Urothelium cell line (cell line): Measurements from ENCODE around the gene KCNN3.

Source experiments
- DNase-seq: peaks from one replicate; pipeline ENCODE4 v3.0.0; 2011; ENCODE audit warnings: low spot score, mixed read lengths
- FAIRE-seq: peaks from 2 replicates; lab custom pipeline; 2011; peaks lifted over from hg19 to GRCh38; lab: Jason Lieb, UNC

Gene KCNN3

DNA sequence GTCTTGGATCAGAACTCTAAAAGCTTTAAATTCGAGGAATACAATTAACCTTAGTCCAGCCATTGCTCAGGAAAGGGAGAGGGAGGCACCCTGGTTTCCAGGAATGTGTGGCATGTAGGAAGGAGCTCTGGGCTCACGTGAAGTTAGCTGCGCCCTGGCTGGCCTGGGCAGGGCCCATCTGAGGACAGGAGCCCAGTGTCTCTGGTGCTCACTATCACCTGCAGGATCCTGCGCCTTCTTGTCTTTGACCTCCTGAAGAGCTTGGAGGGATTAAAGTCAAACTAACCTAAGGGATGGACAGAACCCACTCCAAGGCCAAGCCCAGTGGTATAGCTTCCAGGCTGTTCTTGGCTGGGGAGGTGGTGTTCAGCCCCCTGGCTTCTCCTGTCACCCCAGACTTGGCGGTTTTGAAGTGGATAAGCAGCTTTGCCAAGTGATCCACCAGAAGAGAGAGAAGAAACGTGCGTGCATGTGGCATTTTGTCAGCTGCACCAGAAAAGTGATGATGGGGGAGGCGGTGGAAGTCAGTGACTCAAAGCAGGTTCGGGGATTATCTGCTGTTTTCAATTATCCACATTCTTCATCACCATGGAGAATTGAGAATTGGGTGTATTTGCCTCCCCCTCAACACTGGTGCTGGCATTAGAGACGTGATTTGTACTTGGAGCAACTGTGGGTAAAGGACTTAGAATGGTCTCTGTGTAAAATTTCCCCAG is 11.9 kb upstream of the KCNN3 start:
- FAIRE-seq (no peak), DNase-seq (no peak)

- FAIRE-seq (no peak), DNase-seq (no peak)
Observed at GRCh38 chr1:154880671-154881070, 10.6 kb upstream of the KCNN3 start.

GRCh38 chr1:154879038-154879421 is 8.9 kb upstream of the KCNN3 start:
- no peak for FAIRE-seq

GRCh38 chr1:154878371-154879037 is 8.4 kb upstream of the KCNN3 start:
- DNase-seq, result peak; percentile 81
- peak; percentile 94 for FAIRE-seq

More at GRCh38 chr1:154879038-154879421, 8.9 kb upstream of the KCNN3 start:
- no peak for DNase-seq

DNA sequence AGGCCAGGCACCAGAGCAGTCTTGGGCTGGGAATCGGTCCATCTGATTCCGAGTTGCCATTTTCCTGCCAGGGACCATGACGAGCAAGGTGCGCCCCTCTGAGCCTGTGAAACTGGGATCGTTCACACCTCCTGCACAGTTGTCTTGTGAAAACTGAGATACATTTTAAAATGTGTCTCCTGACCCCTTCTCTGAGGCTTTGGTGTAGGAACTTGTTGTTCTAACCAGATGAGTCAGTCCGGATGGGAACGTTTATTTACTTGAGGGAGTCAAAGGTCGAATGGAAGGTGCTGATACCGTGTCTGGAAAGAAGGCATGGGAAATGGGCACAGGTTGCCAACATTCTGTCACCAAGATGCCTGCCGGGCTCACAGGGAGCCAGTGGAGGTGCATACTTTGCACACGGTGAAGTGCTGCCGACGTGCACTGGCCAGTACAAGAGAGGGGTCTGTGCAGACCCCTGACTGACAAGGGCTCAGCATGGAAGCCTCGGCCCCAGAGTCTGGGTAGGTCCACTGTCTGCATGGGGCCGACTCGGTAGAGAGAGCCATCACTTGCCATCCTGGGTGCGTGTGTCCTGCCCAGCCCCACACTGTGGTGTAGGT is 7.4 kb upstream of the KCNN3 start:
- no peak for DNase-seq
- FAIRE-seq, result no peak

GRCh38 chr1:154876842-154877369 is 6.8 kb upstream of the KCNN3 start:
- DNase-seq, result no peak
- no peak for FAIRE-seq

DNA sequence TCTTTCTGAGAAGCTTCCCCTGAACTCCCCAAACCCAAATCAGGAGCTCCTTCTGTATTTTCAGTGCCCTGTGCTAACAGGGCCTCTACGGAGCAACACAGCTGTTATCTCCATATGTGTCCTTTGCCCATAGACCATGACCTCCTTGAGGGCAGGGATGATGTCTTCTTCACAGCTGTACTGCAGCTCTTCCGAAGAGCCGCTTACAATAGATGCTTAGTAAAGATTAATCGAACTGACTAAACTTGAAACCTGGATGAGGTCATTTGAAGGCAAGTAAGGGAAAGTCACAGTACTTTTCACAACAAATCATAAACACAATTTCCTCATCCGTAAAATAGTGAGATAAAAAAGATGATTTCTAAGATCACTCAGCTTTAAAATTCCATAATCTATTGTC is 4.4 kb upstream of the KCNN3 start:
- FAIRE-seq, result no peak
- DNase-seq, result no peak

GRCh38 chr1:154873321-154873950 is 3.4 kb upstream of the KCNN3 start:
- no peak for FAIRE-seq

GRCh38 chr1:154871374-154871773 is 1.3 kb upstream of the KCNN3 start:
- DNase-seq (no peak), FAIRE-seq (no peak)

More at GRCh38 chr1:154873321-154873950, 3.4 kb upstream of the KCNN3 start:
- DNase-seq, result no peak

GRCh38 chr1:154870734-154871133 is 653 bp upstream of the KCNN3 start:
- no peak for FAIRE-seq
- no peak for DNase-seq

DNA sequence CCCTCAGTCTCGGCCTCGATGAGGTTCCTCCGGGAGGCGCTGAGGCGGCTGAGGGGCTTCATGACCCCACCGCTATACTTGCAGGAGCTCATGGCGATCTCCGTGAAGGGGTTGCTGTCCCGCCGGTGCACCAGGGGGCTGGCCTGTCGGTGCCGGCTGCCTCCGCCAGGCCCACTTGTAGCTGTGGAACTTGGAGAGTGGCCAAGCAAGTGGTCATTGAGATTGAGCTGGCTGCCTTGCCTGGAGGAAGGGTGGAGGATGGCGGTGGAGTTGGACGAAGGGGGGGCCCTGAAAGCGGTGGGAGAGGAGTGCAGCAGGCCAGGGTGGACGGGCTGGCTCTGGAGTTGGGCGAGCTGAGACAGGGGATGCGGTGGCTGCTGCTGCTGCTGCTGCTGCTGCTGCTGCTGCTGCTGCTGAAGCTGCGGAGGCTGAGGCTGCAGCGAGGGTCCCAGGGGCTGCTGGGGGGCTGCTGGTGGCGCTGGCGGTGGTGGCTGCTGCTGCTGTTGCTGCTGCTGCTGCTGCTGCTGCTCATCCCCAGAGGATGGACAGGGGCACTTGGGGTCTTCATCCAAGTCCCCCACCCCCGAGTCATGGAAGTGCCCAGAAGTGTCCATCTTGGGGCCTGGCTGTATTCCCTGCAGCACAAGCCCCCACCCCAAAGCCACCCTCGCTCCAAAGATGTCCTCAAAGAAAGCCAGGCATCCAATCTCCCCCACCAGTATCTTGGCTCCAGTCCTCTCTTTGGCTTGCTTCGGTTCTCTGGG is 548 bp downstream of the KCNN3 start:
- FAIRE-seq (no peak), DNase-seq (no peak)

- FAIRE-seq (no peak), DNase-seq (no peak)
Observed at GRCh38 chr1:154867841-154868605, 2.1 kb downstream of the KCNN3 start.

GRCh38 chr1:154867064-154867825 is 2.8 kb downstream of the KCNN3 start:
- FAIRE-seq, result no peak
- DNase-seq, result peak; percentile 54

DNA sequence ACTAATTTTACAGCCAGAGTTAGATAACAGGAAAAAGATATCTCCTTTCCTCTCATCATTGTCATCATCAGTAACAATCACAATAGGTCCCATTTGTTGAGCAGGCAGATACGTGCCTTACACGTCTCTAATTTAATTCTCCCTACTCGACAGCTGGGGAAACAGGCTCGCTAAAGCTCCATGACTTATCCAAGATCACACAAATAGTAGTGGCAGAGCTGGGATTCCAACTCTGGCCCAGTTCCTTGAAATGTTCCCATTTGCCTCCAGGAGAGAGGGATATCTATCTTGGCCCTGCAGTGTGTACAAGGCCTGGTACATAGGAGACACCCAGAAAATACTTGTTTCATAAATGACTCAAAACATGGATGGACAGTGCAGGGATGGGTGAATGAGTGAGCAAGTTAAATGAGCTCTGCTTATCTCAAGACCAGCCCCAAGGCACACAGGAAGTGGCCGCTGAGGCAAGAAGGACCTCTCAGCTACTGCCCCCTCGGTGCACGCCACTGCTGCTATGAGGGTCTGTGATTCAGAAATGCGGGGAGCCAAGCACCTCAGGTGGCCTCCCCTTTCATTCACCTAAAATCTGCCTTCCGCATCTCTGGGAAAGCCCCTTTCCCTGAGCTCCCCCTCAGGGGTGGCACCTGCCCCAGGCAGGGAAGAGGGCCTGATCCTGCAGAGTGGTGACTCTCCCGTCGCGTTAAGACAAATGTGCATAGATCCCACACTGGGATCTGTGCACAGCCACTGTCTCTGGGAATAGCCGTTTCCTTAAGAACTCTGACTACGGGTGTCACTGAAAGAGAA is 3.6 kb downstream of the KCNN3 start:
- FAIRE-seq (no peak), DNase-seq (no peak)

GRCh38 chr1:154865442-154866256 is 4.4 kb downstream of the KCNN3 start:
- FAIRE-seq, result no peak
- DNase-seq, result no peak

GRCh38 chr1:154864189-154864975 is 5.7 kb downstream of the KCNN3 start:
- DNase-seq, result no peak
- FAIRE-seq, result no peak
